Cardiac fibroblast (primary cell): Measurements from ENCODE around the gene GATC.

Experiments
- DNase-seq, 2 donors: peaks; one replicate each; pipeline versions ENCODE4 v3.0.0 to v3.0.0-alpha.2; 2010; ENCODE audit warnings: low read depth in 2 of 2
- H3K4me3 ChIP-seq, 2 donors: replicated peaks in 1 of 2; 1 replicate in 1 of 2; 2 replicates in 1 of 2; pipeline ENCODE4 v1.5.1; 2011; ENCODE audit warnings: low read depth in 2 of 2, low read length in 2 of 2, mild to moderate bottlenecking in 2 of 2, moderate library complexity in 1 of 2
- CTCF ChIP-seq: IDR thresholded peaks from one replicate; pipeline ENCODE4 v1.5.1; 2011; ENCODE audit warnings: low read depth, mild to moderate bottlenecking, low read length, inconsistent platforms

GATC gene

GRCh38 chr12:120496413-120497340 is 50.4 kb downstream of the GATC start:
- TF ChIP-seq CTCF: no peak
- peak overlapping the region; percentile 89 to 94 for H3K4me3 ChIP-seq
- DNase-seq: peak; percentile 50 to 62

GRCh38 chr12:120497524-120498150 is 51.4 kb downstream of the GATC start:
- peak; percentile 35 to 38 for DNase-seq
- no peak for TF ChIP-seq CTCF

GRCh38 chr12:120498870-120499515 is 52.7 kb downstream of the GATC start:
- no peak for DNase-seq
- H3K4me3 ChIP-seq: no peak overlapping the region
- no peak for TF ChIP-seq CTCF

More at GRCh38 chr12:120497524-120498150, 51.4 kb downstream of the GATC start:
- peak overlapping the region; percentile 89 to 94 for H3K4me3 ChIP-seq

- TF ChIP-seq CTCF: no peak
- DNase-seq: peak; percentile 14 to 30
- H3K4me3 ChIP-seq: no peak overlapping the region
These were observed 54.3 kb downstream of the GATC start for GRCh38 chr12:120500581-120500980.

GRCh38 chr12:120504587-120504986 is 58.3 kb downstream of the GATC start:
- no peak overlapping the region for H3K4me3 ChIP-seq
- DNase-seq: no peak
- no peak for TF ChIP-seq CTCF

GRCh38 chr12:120508537-120508936 is 62.3 kb downstream of the GATC start:
- no peak for TF ChIP-seq CTCF
- DNase-seq: no peak
- H3K4me3 ChIP-seq: no peak overlapping the region
